ENCODE results near the gene TRIM77.
"Not testable (repeated sequence)": the region's sequence is repeated elsewhere in the genome, so short reads cannot be mapped to it uniquely, and the experiment has no call there.

- not testable (repeated sequence) for TF ChIP-seq GABPB1 (CRISPR knock-in tag; IDR thresholded peaks at IDR 0.05); ZNF263 (CRISPR knock-in tag; IDR thresholded peaks at IDR 0.05; ENCODE audit: low read depth); CTCF (IDR thresholded peaks at IDR 0.05); E2F1 (CRISPR knock-in tag; IDR thresholded peaks at IDR 0.05); SP1 (CRISPR knock-in tag; conservative IDR thresholded peaks at IDR 0.05); SOX15 (CRISPR knock-in tag; IDR thresholded peaks at IDR 0.05); MXD4 (CRISPR knock-in tag; IDR thresholded peaks at IDR 0.05; ENCODE audit: borderline replicate concordance); JUN (CRISPR knock-in tag; IDR thresholded peaks at IDR 0.05); USF1 (CRISPR knock-in tag; IDR thresholded peaks at IDR 0.05); TP53 (CRISPR knock-in tag; IDR thresholded peaks at IDR 0.05)
- TF ChIP-seq, protein P1, sequence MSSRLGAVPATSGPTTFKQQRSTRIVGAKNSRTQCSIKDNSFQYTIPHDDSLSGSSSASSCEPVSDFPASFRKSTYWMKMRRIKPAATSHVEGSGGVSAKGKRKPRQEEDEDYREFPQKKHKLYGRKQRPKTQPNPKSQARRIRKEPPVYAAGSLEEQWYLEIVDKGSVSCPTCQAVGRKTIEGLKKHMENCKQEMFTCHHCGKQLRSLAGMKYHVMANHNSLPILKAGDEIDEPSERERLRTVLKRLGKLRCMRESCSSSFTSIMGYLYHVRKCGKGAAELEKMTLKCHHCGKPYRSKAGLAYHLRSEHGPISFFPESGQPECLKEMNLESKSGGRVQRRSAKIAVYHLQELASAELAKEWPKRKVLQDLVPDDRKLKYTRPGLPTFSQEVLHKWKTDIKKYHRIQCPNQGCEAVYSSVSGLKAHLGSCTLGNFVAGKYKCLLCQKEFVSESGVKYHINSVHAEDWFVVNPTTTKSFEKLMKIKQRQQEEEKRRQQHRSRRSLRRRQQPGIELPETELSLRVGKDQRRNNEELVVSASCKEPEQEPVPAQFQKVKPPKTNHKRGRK (CRISPR knock-in tag; IDR thresholded peaks at IDR 0.05; ENCODE audit: borderline replicate concordance), result not testable (repeated sequence)
- TF ChIP-seq, protein P2, sequence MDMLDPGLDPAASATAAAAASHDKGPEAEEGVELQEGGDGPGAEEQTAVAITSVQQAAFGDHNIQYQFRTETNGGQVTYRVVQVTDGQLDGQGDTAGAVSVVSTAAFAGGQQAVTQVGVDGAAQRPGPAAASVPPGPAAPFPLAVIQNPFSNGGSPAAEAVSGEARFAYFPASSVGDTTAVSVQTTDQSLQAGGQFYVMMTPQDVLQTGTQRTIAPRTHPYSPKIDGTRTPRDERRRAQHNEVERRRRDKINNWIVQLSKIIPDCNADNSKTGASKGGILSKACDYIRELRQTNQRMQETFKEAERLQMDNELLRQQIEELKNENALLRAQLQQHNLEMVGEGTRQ (CRISPR knock-in tag; IDR thresholded peaks at IDR 0.05), result not testable (repeated sequence)
Measured at GRCh38 chr11:89724866-89725498, 14.9 kb downstream of the TRIM77 start.
